GM19023 (cell line): ENCODE results near the gene CYB561D1.

Experiments used
- ATAC-seq: cut with Tn5 transposase; IDR thresholded peaks from one replicate; pipeline ENCODE4 v1.9.1; 2021; ENCODE audit warnings: mild to moderate bottlenecking, moderate library complexity; ENCODE audit not compliant: unreplicated experiment

Gene CYB561D1

GRCh38 chr1:109527846-109528695, 34.2 kb downstream of the CYB561D1 start:
- no peak for ATAC-seq

GRCh38 chr1:109528712-109529111, 34.8 kb downstream of the CYB561D1 start:
- no peak for ATAC-seq

- no peak for ATAC-seq
Measured at GRCh38 chr1:109529881-109530456, 36.1 kb downstream of the CYB561D1 start.

GRCh38 chr1:109530457-109531087, 36.7 kb downstream of the CYB561D1 start:
- no peak for ATAC-seq

GRCh38 chr1:109531380-109531779, 37.5 kb downstream of the CYB561D1 start:
- no peak for ATAC-seq

- ATAC-seq: no peak
Measured at GRCh38 chr1:109531826-109532364, 38.0 kb downstream of the CYB561D1 start.

GRCh38 chr1:109532365-109533136, 38.7 kb downstream of the CYB561D1 start:
- peak; percentile 74 for ATAC-seq

GRCh38 chr1:109534307-109534858, 40.5 kb downstream of the CYB561D1 start:
- no peak for ATAC-seq

GRCh38 chr1:109535481-109535880, 41.6 kb downstream of the CYB561D1 start:
- no peak for ATAC-seq

GRCh38 chr1:109535971-109536491, 42.1 kb downstream of the CYB561D1 start:
- no peak for ATAC-seq

- ATAC-seq: no peak
Measured at GRCh38 chr1:109537450-109538178, 43.7 kb downstream of the CYB561D1 start.

- ATAC-seq: no peak
Measured at GRCh38 chr1:109538827-109539555, 45.1 kb downstream of the CYB561D1 start.

GRCh38 chr1:109539676-109540075, 45.8 kb downstream of the CYB561D1 start, which contains the start of gene GPR61:
GPR61 (plus strand) TSS chr1:109539872; CDS start chr1:109543023, 3,151 bp downstream.
- ATAC-seq: no peak

GRCh38 chr1:109541102-109541501, 47.2 kb downstream of the CYB561D1 start:
- no peak for ATAC-seq

GRCh38 chr1:109542657-109543056, 48.8 kb downstream of the CYB561D1 start:
- no peak for ATAC-seq

- ATAC-seq: no peak
Measured at GRCh38 chr1:109543283-109543987, 49.5 kb downstream of the CYB561D1 start.

- ATAC-seq: no peak
Measured at GRCh38 chr1:109543988-109544735, 50.3 kb downstream of the CYB561D1 start.
